GM12892 (cell line): Measurements from ENCODE around the gene NFKB2.

ENCODE experiments used
- POLR2A ChIP-seq: IDR thresholded peaks from 2 replicates; pipeline ENCODE4 v1.6.1; 2011; ENCODE audit warnings: low read depth, low read length, control low read depth
- POLR2AphosphoS5 ChIP-seq: IDR thresholded peaks from 2 replicates; pipeline ENCODE4 v1.6.1; 2011; ENCODE audit warnings: low read depth, low read length, control low read depth
- TAF1 ChIP-seq: IDR thresholded peaks from 2 replicates; pipeline ENCODE4 v1.6.1; 2011; ENCODE audit warnings: low read depth, mild to moderate bottlenecking, control low read depth, low read length, borderline replicate concordance

DNA sequence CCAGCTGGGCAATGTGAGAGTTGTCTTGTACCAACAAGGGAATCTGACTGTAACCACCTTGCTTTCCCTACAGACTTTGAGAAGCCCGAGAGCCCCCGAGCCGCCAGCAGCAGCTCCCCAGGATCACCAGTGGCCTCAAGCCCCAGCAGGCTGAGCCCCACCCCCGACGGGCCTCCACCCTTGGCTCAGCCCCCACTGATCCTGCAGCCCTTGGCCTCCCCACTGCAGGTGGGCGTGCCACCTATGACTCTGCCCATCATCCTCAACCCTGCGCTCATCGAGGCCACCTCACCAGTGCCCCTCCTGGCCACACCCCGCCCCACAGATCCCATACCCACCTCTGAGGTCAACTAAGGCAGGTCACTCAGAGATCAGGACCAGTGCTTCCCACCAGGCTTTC is 13.5 kb upstream of the NFKB2 start:
- TF ChIP-seq POLR2A (no peak), POLR2AphosphoS5 (no peak), TAF1 (no peak)
